Stimulated activated CD8-positive, alpha-beta memory T cell treated with anti-CD3 and anti-CD28 coated beads, Interleukin-12 subunit alpha, Interleukin-12 subunit beta, amount 100 ng/mL, for 24 hours (primary cell): Measurements from ENCODE around the gene MRTFB.

Experiments
- DNase-seq: peaks from one replicate; pipeline ENCODE4 v3.0.0-alpha.2; 2020; ENCODE audit errors: extremely low read depth

Gene MRTFB

GRCh38 chr16:14307527-14308367 is 236.6 kb downstream of the MRTFB start:
- no peak for DNase-seq

GRCh38 chr16:14308368-14308723 is 237.2 kb downstream of the MRTFB start:
- DNase-seq: no peak

- DNase-seq: no peak
These were observed 238.1 kb downstream of the MRTFB start for GRCh38 chr16:14309001-14309886.

- DNase-seq: no peak
These were observed 238.8 kb downstream of the MRTFB start for GRCh38 chr16:14309906-14310305.

GRCh38 chr16:14310519-14310991 is 239.4 kb downstream of the MRTFB start:
- no peak for DNase-seq

- no peak for DNase-seq
These were observed 243.0 kb downstream of the MRTFB start for GRCh38 chr16:14314116-14314515.

- DNase-seq: no peak
These were observed 244.7 kb downstream of the MRTFB start for GRCh38 chr16:14315683-14316320.
